Upper lobe of left lung (tissue), 4 donors: ENCODE measurements around the gene PIAS4.

ENCODE experiments used
- CTCF ChIP-seq, 6 experiments: fragments of 450-650 bp in 4 of 6; fragments of 200-600 bp in 2 of 6; sonication (generic) in 2 of 6; IDR thresholded peaks; one replicate each; pipeline ENCODE4 v1.5.1; 2016 to 2019; ENCODE audit warnings: antibody characterized with exemption in 6 of 6
- EP300 ChIP-seq, 4 donors: sonication (generic); formaldehyde crosslinking; IDR thresholded peaks; one replicate each; pipeline ENCODE4 v1.5.1; 2017; ENCODE audit warnings: antibody characterized with exemption in 4 of 4, control low read depth in 2 of 4
- POLR2A ChIP-seq, 4 donors: fragments of 450-650 bp; IDR thresholded peaks; one replicate each; pipeline ENCODE4 v1.5.1; 2016 to 2017; ENCODE audit warnings: antibody characterized with exemption in 4 of 4, mild to moderate bottlenecking in 2 of 4
- POLR2AphosphoS5 ChIP-seq, 2 donors: sonication (generic); formaldehyde crosslinking; IDR thresholded peaks; one replicate each; pipeline ENCODE4 v1.5.1; 2017; ENCODE audit warnings: antibody characterized with exemption in 2 of 2

GRCh38 chr19:3978145-3978544, 29.4 kb upstream of the PIAS4 start:
- no peak for TF ChIP-seq POLR2A (IDR thresholded peaks at IDR 0.05)
- TF ChIP-seq CTCF (IDR thresholded peaks at IDR 0.05), result no peak
- TF ChIP-seq POLR2AphosphoS5 (IDR thresholded peaks at IDR 0.05), result no peak
- no peak for TF ChIP-seq EP300 (IDR thresholded peaks at IDR 0.05)
